GM12878 (cell line): ENCODE results near the gene MRPL38. TPM values are rescaled to one million over a fixed set of nuclear protein-coding genes. Genes with fewer than 3 reads are reported as not detected.
"Not testable (repeated sequence)": the region's sequence is repeated elsewhere in the genome, so short reads cannot be mapped to it uniquely, and the experiment has no call there.

ENCODE experiments used
- ATAC-seq: fragments of 200-7000 bp; cut with Tn5 transposase; 3 replicates; pipeline ENCODE4 v1.9.1; 2020; ENCODE audit warnings: mild to moderate bottlenecking, moderate library complexity
- BruUV-seq: library from RNA; stranded (reverse); fragments of 400-500 nt; replicated peaks from 2 replicates; lab custom pipeline; 2021; lab: Mats Ljungman, UMichigan
- CTCF ChIA-PET: fragments of 300-600 bp; sonication (Branson Sonifier 250); formaldehyde crosslinking; extraction: SDS; loops from one replicate; lab custom pipeline; 2021; ENCODE audit warnings: inconsistent platforms; lab: Yijun Ruan, JAX
- POLR2A ChIA-PET: fragments of 350-600 bp; formaldehyde crosslinking; extraction: SDS; loops from one replicate; lab custom pipeline; 2021; ENCODE audit warnings: inconsistent platforms; lab: Charles Lee
- RAD21 ChIA-PET: fragments of 300-600 bp; sonication (Branson Sonifier 250); formaldehyde crosslinking; loops from one replicate; lab custom pipeline; 2023; ENCODE audit warnings: antibody characterized with exemption; ENCODE audit not compliant: unreplicated experiment; lab: Charles Lee
- SMC1A ChIA-PET: fragments of 300-600 bp; sonication (Branson Sonifier 250); formaldehyde crosslinking; loops from one replicate; lab custom pipeline; 2023; ENCODE audit not compliant: unreplicated experiment, uncharacterized antibody; lab: Charles Lee
- DNase-seq: peaks from one replicate; pipeline ENCODE4 v3.0.0-alpha.2; 2011; ENCODE audit warnings: low read depth, low spot score
- FAIRE-seq: peaks from 3 replicates; lab custom pipeline; 2011; peaks lifted over from hg19 to GRCh38; lab: Jason Lieb, UNC
- H2AFZ ChIP-seq: 2 replicates; pipeline ENCODE4 v1.6.0; 2011; ENCODE audit warnings: low read depth, low read length, control low read depth; ENCODE audit not compliant: control insufficient read depth
- H3K27ac ChIP-seq: 2 replicates; pipeline ENCODE4 v1.5.1; 2011; ENCODE audit warnings: control low read depth; ENCODE audit not compliant: control insufficient read depth, insufficient read depth
- H3K27me3 ChIP-seq, 2 experiments: replicated peaks in 1 of 2; 2 replicates each; pipeline versions ENCODE4 v1.6.0 to v1.6.1; 2011; ENCODE audit warnings: low read length in 1 of 2; ENCODE audit not compliant: control insufficient read depth in 2 of 2, insufficient read depth in 2 of 2
- H3K36me3 ChIP-seq, 2 experiments: 2 replicates each; pipeline ENCODE4 v1.5.1; 2011; ENCODE audit warnings: low read length in 1 of 2; ENCODE audit not compliant: control insufficient read depth in 2 of 2, insufficient read depth in 2 of 2
- H3K4me1 ChIP-seq: 2 replicates; pipeline ENCODE4 v1.6.1; 2011; ENCODE audit warnings: mild to moderate bottlenecking, low read length, moderate library complexity, mixed read lengths; ENCODE audit not compliant: control insufficient read depth, insufficient read depth
- H3K4me2 ChIP-seq: 2 replicates; pipeline ENCODE4 v1.6.0; 2011; ENCODE audit warnings: control low read depth; ENCODE audit not compliant: control insufficient read depth, insufficient read depth
- H3K4me3 ChIP-seq: fragments of 200-600 bp; sonication (generic); 2 replicates; pipeline ENCODE4 v1.5.1; 2016
- H3K79me2 ChIP-seq: 2 replicates; pipeline ENCODE4 v1.6.0; 2011; ENCODE audit warnings: low read length; ENCODE audit not compliant: control insufficient read depth, insufficient read depth
- H3K9ac ChIP-seq: 2 replicates; pipeline ENCODE4 v1.8.0; 2011; ENCODE audit warnings: low read length, control low read depth, mixed read lengths; ENCODE audit not compliant: control insufficient read depth, insufficient read depth
- H3K9me3 ChIP-seq: replicated peaks from 3 replicates; pipeline ENCODE4 v1.5.1; 2011; ENCODE audit warnings: mild to moderate bottlenecking, low read length; ENCODE audit not compliant: control insufficient read depth, insufficient read depth
- H4K20me1 ChIP-seq: 2 replicates; pipeline ENCODE4 v1.6.0; 2011; ENCODE audit not compliant: control insufficient read depth, insufficient read depth
- FOXK2 ChIP-seq: fragments of 450-650 bp; IDR thresholded peaks from 2 replicates; pipeline ENCODE4 v1.6.1; 2017; ENCODE audit warnings: mild to moderate bottlenecking, moderate library complexity
- MEF2A ChIP-seq: IDR thresholded peaks from 2 replicates; pipeline ENCODE4 v1.6.1; 2011; ENCODE audit warnings: low read depth, mild to moderate bottlenecking, low read length, moderate library complexity; ENCODE audit not compliant: insufficient read depth
- NR2C1 ChIP-seq: fragments of 450-650 bp; IDR thresholded peaks from 2 replicates; pipeline ENCODE4 v1.6.1; 2017; ENCODE audit warnings: antibody characterized with exemption, mild to moderate bottlenecking, moderate library complexity
- SREBF2 ChIP-seq: IDR thresholded peaks from 2 replicates; pipeline ENCODE4 v1.6.1; 2012; ENCODE audit warnings: mild to moderate bottlenecking, low read length
- ZNF207 ChIP-seq: fragments of 450-650 bp; IDR thresholded peaks from 2 replicates; pipeline ENCODE4 v1.6.1; 2014; ENCODE audit warnings: antibody characterized with exemption, mild to moderate bottlenecking, borderline replicate concordance
- WGBS: methylation state at CpG from one replicate; pipeline ENCODE4 v1.1.6; 2016; ENCODE audit warnings: low lambda C conversion rate; ENCODE audit not compliant: insufficient replicate concordance, insufficient coverage; ENCODE audit errors: missing lambda C conversion rate; 5-methylcytosine and 5-hydroxymethylcytosine counted together
- in situ Hi-C: fragments of 300-500 bp; cut with MboI; formaldehyde crosslinking; loops from 9 replicates; pipeline ENCODE4 v1.14.3; 2018; ENCODE audit warnings: mixed read lengths
- intact Hi-C: fragments of 100-400 bp; cut with micrococcal nuclease; formaldehyde crosslinking; loops from one replicate; pipeline ENCODE4 v1.14.2; 2022; ENCODE audit not compliant: unreplicated experiment
- polyA plus RNA-seq, 11 experiments: library from polyadenylated mRNA; depleted of rRNA in 4 of 11; unstranded in 6 of 11; stranded (reverse) in 5 of 11; fragments of >200 nt; fragmentation: Nextera tagmentation in 4 of 11; fragmentation: Illumina TruSeq in 1 of 11; extraction: Ambion mirVana in 4 of 11; extraction: Trizol in 1 of 11; gene quantifications; 1 replicate in 1 of 11; 2 replicates in 10 of 11; pipeline versions ENCODE4 v1.2.1 to v1.2.3, GENCODE V29; 2011 to 2016; ENCODE audit warnings: inconsistent platforms in 2 of 11, missing spikeins in 2 of 11, low read depth in 1 of 11
- total RNA-seq, 4 experiments: library from RNA; depleted of rRNA in 3 of 4; stranded (reverse); fragments of >200 nt in 3 of 4; fragmentation: Illumina TruSeq in 1 of 4; extraction: Trizol in 1 of 4; gene quantifications; 2 replicates each; pipeline versions ENCODE4 v1.2.1 to v1.2.3, GENCODE V29; 2013 to 2021

MRPL38 gene
- total and polyA plus RNA-seq, 10 of the 15 experiments (the other 5 are each of a cell fraction or from before 2014, with no cell fraction given), result 6.6 to 205 (median 53.1) TPM

- RAD21 ChIA-PET, result interaction anchor here (2.1 kb wide), 1 partner anchor 88 kb away, joined by 16 read pairs; the partner anchor contains the start of gene GALK1
- BruUV-seq, result no TSS peak
- CTCF ChIA-PET, result interaction anchor here (0.8 to 9.4 kb wide), 5 partner anchors 7 to 89 kb away, joined by 3 to 117 read pairs (median 3); partner anchors contain the start of genes TRIM65 and UNC13D
- Histone ChIP-seq H3K27ac (no peak overlapping the region), H3K79me2 (peaks cover 18% of the 10 kb centered on the region), H3K27me3 (no peaks in the 10 kb centered on the region), H3K4me1 (peaks cover 12% of the 10 kb centered on the region), H3K36me3 (peaks cover 2 to 3% of the 10 kb centered on the region in 2 experiments; a peak in 2 of 4 replicates), H3K4me3 (no peak overlapping the region), H3K4me2 (no peak overlapping the region), H3K9me3 (no peaks in the 10 kb centered on the region), H3K9ac (no peak overlapping the region), H4K20me1 (no peaks in the 10 kb centered on the region), H2AFZ (no peak overlapping the region)
- DNase-seq, result no peak
- no peak for ATAC-seq
- no peak for FAIRE-seq
- WGBS, result 74% methylated on average over 7 of the region's 7 CpGs
- SMC1A ChIA-PET, result interaction anchor here (1.0 to 3.6 kb wide), 3 partner anchors 8 to 67 kb away, joined by 3 to 18 read pairs (median 11); no protein-coding TSS in a partner anchor
- intact Hi-C loops, result no loop called here
- no peak for TF ChIP-seq MEF2A
- no peak for TF ChIP-seq SREBF2
- TF ChIP-seq FOXK2, result no peak
- no peak for TF ChIP-seq ZNF207
- TF ChIP-seq NR2C1, result no peak
- POLR2A ChIA-PET, result interaction anchor here (0.7 to 5.8 kb wide), 5 partner anchors 10 to 88 kb away, joined by 3 to 30 read pairs (median 15); partner anchors contain the start of genes GALK1 and UNK
- in situ Hi-C loops, result no loop called here
These were observed 51.3 kb downstream of the MRPL38 start for GRCh38 chr17:75853433-75853832.

DNA sequence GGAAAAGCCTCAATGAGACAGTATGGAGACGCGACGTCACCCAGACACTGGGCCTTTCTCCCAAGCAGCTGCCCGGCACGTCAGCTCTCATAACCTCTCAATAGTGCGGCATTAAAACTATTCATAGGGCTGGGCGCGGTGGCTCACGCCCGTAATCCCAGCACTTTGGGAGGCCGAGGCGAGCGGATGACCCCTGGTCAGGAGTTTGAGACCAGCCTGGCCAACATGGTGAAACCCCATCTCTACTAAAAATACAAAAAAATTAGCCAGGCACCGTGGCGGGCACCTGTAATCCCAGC is 53.0 kb downstream of the MRPL38 start:
- WGBS, result 98% methylated on average over 15 of the region's 15 CpGs
- H3K36me3 ChIP-seq, intact Hi-C loops, H3K9me3 ChIP-seq, H3K27ac ChIP-seq, DNase-seq, H4K20me1 ChIP-seq, FAIRE-seq, H3K27me3 ChIP-seq, H2AFZ ChIP-seq, ATAC-seq, H3K4me3 ChIP-seq, POLR2A ChIA-PET, BruUV-seq, in situ Hi-C loops, RAD21 ChIA-PET, H3K4me1 ChIP-seq, H3K9ac ChIP-seq, H3K4me2 ChIP-seq: not testable (repeated sequence)
- CTCF ChIA-PET, result interaction anchor here (0.6 kb wide), 1 partner anchor 177 kb away, joined by 3 read pairs; no protein-coding TSS in a partner anchor
- SMC1A ChIA-PET, result interaction anchor here (0.6 kb wide), 1 partner anchor 90 kb away, joined by 4 read pairs; no protein-coding TSS in a partner anchor
- peaks cover 18% of the 10 kb centered on the region for H3K79me2 ChIP-seq
